ENCODE measurements around the gene PPP6R1.
"Not testable (repeated sequence)": the region's sequence is repeated elsewhere in the genome, so short reads cannot be mapped to it uniquely, and the experiment has no call there.

Gene PPP6R1

GRCh38 chr19:55224038-55224665 lies 34.7 kb downstream of the PPP6R1 start:
- DNase-seq = no peak

- DNase-seq = no peak
Measured at GRCh38 chr19:55223291-55224037, 35.4 kb downstream of the PPP6R1 start.

- no peak for DNase-seq
Measured at GRCh38 chr19:55220525-55220924, 38.3 kb downstream of the PPP6R1 start.

- peak; percentile 99 for DNase-seq
Measured at GRCh38 chr19:55216461-55217198, 42.2 kb downstream of the PPP6R1 start.

GRCh38 chr19:55213547-55213946 lies 45.3 kb downstream of the PPP6R1 start:
- DNase-seq = no peak

- no peak for DNase-seq
Measured at GRCh38 chr19:55212447-55212846, 46.4 kb downstream of the PPP6R1 start.

- peak; percentile 92 for DNase-seq
Measured at GRCh38 chr19:55209693-55210472, 48.9 kb downstream of the PPP6R1 start.

- DNase-seq = no peak
Measured at GRCh38 chr19:55208880-55209692, 49.7 kb downstream of the PPP6R1 start, which contains the start of gene PTPRH. Gene PTPRH, minus strand, starts transcription at chr19:55209501. Its CDS starts 68 bp downstream, at chr19:55209433.

GRCh38 chr19:55206664-55207500 lies 51.9 kb downstream of the PPP6R1 start:
- peak; percentile 89 for DNase-seq

GRCh38 chr19:55202199-55202598 lies 56.6 kb downstream of the PPP6R1 start:
- not testable (repeated sequence) for DNase-seq

- DNase-seq = no peak
Measured at GRCh38 chr19:55199620-55200204, 59.1 kb downstream of the PPP6R1 start.

- no peak for DNase-seq
Measured at GRCh38 chr19:55198651-55199050, 60.2 kb downstream of the PPP6R1 start.

- DNase-seq = no peak
Measured at GRCh38 chr19:55197528-55197927, 61.3 kb downstream of the PPP6R1 start.

GRCh38 chr19:55196803-55197202 lies 62.0 kb downstream of the PPP6R1 start:
- DNase-seq = no peak

GRCh38 chr19:55193481-55193880 lies 65.3 kb downstream of the PPP6R1 start:
- DNase-seq = no peak

- DNase-seq = peak; percentile 70
Measured at GRCh38 chr19:55189403-55189835, 69.4 kb downstream of the PPP6R1 start.

GRCh38 chr19:55188625-55189024 lies 70.2 kb downstream of the PPP6R1 start:
- DNase-seq = no peak

GRCh38 chr19:55186080-55186479 lies 72.7 kb downstream of the PPP6R1 start:
- no peak for DNase-seq

- DNase-seq = no peak
Measured at GRCh38 chr19:55181740-55182139, 77.1 kb downstream of the PPP6R1 start.
